ENCODE data around the gene OTUD7B.

Gene OTUD7B

DNA sequence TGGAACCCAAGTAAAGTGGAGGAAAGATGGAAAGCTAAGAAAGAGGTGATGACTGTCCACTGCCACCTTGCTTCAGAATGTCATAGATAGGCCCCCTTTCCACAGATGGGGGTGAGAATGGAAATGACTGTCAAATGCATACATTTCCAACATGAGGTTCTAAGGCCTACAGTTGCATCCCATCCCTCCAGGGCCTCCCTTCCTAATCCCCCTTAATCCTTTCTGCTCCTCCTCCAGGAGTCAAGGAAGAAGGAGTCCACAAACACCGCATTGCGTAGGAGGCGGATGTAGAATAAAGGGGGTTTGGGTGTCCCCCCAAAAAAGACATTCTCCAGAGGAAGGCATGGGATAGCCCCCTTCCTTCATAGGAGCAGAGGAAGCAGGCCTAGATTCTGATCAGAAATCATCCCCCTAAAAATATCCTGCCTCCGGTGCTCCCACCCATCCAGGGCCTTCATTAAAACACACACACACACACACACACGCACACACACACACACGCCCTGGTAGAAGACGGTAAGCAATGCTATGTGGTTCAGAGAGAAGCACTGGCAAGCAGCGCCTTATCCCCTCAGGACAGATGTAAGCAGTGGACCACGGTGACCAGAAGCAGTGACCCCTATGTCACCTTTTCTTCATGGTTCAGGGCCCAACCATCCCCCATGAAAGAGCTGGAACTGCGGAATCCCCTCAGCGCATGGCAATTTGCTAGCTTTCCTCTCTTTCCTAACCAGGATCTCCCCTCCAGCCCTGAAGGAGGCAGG lies 94.9 kb downstream of the OTUD7B start:
- DNase-seq: no peak

DNA sequence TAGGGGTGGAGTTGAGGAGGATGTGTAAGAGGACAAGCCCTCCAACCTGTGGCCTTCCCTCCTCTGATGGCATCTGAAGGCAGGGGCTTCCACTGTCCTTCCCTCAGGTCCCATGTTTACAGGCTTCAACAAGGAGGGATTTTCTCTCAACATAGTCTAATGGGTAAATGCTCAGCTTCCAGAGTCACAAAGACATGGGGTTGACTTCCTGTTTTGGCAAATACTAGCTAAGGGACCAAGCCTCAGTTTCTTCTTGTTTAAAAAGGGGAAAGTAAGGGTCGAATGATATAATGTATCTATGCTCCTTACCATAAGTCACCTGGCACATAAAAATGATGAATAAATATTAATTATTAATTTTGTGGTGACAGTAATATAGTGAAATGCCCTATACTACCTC lies 96.0 kb downstream of the OTUD7B start:
- DNase-seq: no peak

DNA sequence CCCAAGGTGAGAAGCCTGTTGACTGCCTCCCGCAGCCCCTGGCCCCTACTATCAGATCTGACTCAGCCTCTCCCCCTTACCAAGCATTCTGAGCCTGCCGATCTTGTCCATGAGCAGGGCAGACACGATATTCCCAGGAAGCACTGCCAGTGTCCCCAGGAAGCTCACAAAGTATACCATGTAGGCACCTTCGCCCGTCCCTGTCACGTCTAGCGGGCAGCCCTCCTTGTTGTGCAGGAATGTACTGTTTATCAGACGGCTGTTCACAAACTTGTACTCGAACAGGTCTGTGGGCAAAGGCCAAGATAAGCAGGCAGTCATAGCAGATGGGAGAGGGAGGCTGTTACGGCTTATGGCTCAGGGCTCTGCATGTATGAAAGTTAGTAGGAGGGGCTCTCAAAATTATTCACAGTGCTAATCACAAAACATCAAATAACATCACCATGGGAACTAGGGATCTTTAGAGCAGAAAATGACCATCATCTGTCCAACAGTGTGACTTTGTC lies 103.9 kb downstream of the OTUD7B start:
- DNase-seq: no peak

DNA sequence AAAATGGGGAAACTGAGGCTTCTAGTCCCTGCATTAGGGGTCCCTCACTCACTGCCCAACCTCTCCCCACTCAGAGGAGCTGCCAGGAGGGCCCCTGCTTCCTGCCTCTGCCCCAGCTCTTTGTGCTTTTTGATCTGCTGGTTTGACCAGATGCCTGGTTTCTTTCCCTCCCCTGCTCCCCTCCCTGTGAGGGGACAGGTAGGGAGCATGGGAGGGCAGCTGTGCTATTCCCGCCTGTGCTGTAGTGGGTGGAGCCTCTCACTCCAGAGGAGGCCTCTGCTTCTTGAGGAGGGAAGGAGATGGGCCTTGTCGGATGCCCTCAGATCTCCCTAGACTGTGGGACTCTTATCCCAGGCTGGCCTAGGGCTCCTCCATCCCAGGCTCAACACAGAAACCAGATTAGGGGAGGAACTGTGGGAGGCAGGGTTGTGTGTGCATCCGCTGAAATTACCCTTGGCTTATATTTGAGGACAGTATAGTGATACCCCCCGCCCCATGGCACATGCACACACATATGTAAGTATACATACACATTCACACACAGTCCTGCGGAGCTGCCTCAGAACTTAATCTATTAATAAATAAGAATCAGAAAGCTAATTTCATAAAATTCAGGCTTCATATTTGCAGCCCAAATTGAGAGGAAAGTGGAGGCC lies 106.6 kb downstream of the OTUD7B start:
- no peak for DNase-seq

DNA sequence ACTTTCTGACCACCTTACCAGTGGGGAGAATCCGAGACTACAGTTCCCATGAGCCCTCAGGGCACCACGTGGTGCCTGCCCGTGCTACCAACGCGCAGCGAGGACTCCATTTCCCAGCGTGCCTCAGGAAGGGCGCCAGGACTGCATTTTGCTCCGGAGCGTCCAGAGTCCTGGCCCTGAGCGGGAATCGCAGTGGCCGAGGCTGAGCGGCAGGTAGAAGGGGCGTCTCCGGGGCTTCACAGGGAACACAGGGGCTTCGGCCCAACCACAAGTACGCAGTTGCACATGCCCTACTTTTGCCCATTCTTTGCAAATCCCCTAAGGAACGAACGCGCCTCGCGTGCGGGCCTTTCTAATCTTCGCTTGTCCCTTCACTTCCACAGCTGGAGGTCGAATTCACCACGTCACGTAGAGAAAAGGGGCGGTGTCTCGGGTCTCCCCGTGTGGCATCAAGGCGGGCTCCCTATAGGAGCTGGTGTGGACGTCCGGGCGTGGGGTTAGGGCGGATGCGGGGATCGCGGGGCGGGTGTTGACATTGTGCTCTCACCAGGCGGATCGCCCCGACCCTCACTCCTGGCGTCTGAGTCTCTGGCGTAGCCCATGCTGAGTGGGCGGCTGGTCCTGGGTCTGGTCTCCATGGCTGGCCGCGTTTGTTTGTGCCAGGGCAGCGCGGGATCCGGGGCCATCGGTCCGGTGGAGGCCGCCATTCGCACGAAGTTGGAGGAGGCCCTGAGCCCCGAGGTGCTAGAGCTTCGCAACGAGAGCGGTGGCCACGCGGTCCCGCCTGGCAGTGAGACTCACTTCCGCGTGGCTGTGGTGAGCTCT lies 110.9 kb downstream of the OTUD7B start, which contains the start of gene BOLA1:
TSS of gene BOLA1 (plus strand) at position 109 of the 825 bp plus-strand sequence. CDS start at position 601, 492 bp downstream.
- peak; percentile 88 for DNase-seq

DNA sequence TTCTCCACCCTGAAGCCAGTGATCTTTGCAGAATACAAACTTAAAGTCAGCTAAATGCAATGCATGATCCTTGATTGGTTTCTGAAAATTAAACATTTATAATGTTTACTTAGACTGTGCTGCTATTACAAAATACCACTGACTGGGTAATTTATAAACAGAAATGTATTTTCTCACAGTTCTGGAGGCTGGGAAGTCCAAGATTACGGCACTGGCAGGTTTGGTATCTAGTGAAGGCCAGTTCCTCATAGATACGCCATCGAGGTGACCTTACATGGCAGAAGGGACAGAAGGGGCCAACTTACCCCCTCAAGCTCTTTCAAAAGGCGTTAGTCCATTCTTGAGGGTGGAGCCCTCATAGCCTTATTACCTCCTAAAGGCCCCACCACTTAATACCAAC lies 114.0 kb downstream of the OTUD7B start:
- no peak for DNase-seq

DNA sequence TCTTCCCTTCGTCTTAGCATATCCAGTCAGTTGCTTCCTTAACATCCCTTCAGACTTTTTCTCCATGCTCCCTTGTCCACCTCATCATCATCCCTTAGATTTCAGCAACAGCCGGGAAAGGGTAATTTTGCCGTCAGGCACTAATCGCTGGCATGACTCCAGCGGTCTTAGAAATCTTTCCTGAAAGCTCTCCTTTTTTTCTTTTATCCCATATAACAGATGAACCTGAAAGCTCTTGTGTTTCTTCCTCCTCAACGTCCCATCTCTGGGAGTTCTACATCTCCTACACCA lies 121.6 kb downstream of the OTUD7B start:
- no peak for DNase-seq

DNA sequence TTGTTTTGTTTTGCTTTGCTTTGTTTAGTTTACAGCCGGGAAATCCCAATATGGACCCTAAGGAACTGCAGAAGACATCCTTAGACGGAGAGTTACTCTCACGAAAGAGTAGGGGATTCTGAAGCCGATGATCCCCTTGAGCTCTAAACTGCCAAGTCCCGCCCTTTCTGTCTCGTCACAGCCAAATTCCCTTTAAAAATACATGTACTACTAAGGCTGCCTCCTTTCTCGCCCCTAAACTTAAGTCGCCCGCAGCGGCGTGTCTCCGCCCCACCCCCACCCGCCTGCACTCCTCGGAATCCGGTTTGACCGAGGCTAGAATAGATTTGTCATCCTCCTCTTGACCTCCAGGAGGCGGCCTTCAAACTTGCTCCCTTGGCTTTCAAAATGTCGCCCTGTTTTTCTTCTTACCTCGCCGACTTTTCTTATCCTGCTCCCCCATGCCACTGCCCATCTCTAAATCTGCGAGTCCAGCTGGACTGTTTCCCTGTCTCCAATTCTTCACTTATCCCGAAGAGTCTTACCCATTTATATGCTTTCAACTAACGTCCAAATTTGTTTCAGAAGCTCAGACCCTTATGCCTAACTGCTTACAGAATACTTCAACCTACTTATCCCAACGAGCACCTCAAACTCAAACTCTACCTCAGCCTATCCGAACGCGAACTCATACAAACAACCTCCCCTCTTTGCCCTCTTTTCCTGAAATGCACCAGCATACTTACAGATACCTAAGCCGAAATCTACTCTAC lies 122.1 kb downstream of the OTUD7B start:
- peak; percentile 74 for DNase-seq
